Fibroblast of mammary gland (primary cell): ENCODE measurements around the gene CYB5A.

ENCODE experiments used
- DNase-seq: peaks from one replicate; pipeline ENCODE4 v3.0.0-alpha.2; 2010; ENCODE audit warnings: low read depth
- H3K4me3 ChIP-seq: 2 replicates; pipeline ENCODE4 v1.5.1; 2011; ENCODE audit warnings: low read depth, mild to moderate bottlenecking, low read length, moderate library complexity; ENCODE audit not compliant: control insufficient read depth
- TF ChIP-seq, protein P1 (sequence below): conservative IDR thresholded peaks from 2 replicates; pipeline ENCODE4 v1.5.1; 2011; ENCODE audit warnings: low read depth, low read length, inconsistent platforms; ENCODE audit not compliant: control insufficient read depth, insufficient read depth

Gene CYB5A

DNA sequence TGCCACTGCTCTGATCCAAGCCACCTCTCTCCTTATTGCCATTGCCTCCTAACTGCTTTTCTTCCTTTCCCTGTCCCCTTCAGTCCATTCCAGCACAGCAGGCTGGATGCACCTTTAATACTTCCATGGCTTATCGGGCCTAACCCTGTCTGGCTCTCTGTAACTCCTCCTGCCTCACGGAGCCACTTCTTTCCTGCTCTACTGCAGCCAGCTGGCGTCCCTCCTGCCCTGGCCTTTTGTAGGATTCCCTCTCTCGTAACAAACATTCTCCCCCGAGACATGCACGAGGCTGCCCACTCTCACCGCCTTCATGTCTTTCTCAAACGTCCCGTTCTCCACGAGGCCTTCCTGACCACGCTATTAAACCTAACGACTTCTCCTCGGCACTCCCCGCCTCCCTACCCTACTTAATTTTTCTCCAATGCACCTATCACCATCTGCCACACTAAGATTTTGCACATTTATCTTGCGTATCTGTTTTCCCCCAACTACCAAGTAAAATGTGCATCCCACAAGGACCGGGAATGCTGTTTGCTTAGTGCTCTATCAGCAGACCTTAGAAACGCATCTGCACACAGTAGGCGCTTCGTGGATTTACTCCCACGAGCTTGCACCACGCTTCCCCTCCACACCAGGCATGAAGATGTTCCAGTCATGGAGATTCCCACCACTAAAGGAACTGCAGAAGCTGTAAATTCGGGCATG lies 23.1 kb upstream of the CYB5A start:
- H3K4me3 ChIP-seq: no peak overlapping the region
- DNase-seq: no peak
- TF ChIP-seq, protein P1, sequence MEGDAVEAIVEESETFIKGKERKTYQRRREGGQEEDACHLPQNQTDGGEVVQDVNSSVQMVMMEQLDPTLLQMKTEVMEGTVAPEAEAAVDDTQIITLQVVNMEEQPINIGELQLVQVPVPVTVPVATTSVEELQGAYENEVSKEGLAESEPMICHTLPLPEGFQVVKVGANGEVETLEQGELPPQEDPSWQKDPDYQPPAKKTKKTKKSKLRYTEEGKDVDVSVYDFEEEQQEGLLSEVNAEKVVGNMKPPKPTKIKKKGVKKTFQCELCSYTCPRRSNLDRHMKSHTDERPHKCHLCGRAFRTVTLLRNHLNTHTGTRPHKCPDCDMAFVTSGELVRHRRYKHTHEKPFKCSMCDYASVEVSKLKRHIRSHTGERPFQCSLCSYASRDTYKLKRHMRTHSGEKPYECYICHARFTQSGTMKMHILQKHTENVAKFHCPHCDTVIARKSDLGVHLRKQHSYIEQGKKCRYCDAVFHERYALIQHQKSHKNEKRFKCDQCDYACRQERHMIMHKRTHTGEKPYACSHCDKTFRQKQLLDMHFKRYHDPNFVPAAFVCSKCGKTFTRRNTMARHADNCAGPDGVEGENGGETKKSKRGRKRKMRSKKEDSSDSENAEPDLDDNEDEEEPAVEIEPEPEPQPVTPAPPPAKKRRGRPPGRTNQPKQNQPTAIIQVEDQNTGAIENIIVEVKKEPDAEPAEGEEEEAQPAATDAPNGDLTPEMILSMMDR: no peak

DNA sequence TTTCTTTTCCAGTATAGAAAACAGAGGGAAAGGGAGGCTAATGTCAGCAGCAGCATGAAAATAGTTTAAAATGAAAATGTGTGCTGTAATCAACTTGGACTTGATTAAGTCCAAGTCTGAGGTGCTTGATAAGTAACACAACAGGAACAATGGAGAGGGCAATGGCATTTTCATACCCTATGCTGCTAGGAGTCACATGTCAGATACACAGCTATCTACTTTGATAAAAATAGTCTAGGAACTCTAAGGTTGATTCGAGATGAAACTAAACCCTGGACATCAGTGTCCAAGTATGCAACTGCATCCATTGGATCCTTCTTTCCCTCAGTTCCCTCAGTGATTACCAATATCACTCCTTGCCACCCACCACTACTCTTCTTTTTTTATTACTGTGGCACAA lies 19.2 kb upstream of the CYB5A start:
- TF ChIP-seq, protein P1: no peak
- DNase-seq: no peak
- H3K4me3 ChIP-seq: no peak overlapping the region

DNA sequence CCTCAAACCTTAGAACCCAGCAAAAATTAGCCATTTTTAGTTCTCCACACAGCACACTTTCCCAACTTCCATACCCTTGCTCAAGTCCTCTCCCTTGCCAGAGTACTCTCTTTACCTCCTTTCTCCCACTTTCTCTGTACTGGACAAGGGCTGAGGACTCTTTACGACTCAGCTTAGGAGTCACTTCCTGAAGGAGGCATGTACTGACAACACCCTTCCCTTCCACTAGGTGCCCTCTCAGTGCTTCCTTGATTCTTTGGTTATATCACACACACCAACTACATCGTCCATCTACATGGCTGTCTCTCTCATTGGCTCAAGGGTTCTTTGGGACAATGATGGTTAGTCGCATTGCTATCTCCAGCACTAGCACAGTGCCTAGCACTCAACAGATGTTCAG lies 18.6 kb upstream of the CYB5A start:
- DNase-seq: peak; percentile 71
- TF ChIP-seq, protein P1: peak; percentile 56
- no peak overlapping the region for H3K4me3 ChIP-seq

DNA sequence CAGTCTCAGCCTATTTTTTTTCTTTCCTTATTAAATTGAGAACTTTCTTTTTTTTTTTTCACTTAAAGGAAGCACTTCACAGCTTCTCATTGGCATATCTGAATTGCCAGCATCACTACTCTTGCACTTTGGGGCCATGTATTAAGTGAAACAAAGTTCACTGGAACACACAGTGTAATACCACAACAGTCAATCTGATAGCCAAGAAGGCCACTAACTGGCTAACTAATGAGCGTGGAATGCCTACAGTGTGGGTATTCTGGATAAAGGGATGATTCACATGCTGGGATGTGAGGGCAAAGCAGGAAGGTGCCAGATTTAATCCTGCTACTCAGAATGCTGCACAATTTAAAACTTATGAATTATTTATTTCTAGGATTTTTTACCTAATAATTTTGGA lies 12.2 kb upstream of the CYB5A start:
- peak; percentile 61 for DNase-seq
- no peak overlapping the region for H3K4me3 ChIP-seq
- TF ChIP-seq, protein P1: no peak

DNA sequence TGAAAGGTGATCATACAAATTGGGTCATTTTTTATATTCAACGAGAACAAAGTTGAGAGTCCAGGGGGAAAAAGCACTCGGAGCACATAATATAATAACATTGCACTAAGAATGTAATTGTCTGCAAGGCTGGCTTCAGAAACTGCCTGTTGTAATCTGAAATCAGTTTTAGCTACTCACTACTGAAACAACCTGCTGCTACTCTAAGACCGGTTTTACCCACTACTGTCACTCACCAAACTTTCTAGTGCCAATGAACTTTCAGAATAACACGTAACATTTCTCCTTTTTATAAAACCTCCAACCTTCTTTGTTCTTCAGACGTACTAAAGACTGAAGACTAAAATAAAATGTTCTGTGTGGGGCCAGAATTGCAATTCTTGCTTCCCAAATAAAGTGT lies 11.5 kb upstream of the CYB5A start:
- TF ChIP-seq, protein P1: no peak
- no peak for DNase-seq
- no peak overlapping the region for H3K4me3 ChIP-seq

DNA sequence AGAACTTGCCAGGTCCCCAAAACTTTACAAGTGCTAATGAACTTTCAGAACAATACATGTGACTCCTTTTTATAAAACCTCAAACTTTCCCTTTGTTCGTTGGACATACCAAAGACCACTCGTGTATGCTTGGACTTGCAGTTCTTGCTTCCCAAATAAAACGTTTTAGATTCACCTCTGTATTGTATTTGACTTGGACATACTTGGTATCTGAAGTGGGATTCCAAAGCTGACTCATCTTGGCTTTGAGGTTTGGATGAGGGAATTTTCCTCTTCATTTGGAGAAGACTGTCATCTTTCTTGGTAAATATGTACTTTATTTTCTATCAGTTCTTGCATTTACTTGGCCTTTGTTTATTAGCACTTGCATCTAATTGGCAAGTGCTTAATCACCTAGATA lies 8.0 kb upstream of the CYB5A start:
- TF ChIP-seq, protein P1: no peak
- no peak overlapping the region for H3K4me3 ChIP-seq
- peak; percentile 63 for DNase-seq

DNA sequence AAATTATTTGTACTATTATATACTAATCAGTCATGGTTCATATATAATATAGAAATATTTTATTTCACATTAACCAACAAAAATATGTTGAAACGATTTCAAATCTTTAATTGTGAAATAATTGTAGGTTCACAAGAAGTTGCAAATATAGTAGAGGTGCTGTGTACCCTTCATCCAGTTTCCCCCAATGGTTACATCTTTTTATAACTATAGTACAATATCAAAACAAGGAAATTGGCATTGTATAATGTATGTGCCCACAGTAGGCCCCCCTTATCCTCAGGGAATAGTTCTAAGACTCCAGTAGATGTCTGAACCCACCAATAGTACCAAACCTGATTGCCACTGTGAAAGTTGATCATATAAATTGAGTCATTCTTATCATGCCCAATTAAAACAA lies 7.4 kb upstream of the CYB5A start:
- TF ChIP-seq, protein P1: no peak
- no peak for DNase-seq
- H3K4me3 ChIP-seq: no peak overlapping the region
